Measurements from ENCODE around the gene PCDH15.

Gene PCDH15

DNA sequence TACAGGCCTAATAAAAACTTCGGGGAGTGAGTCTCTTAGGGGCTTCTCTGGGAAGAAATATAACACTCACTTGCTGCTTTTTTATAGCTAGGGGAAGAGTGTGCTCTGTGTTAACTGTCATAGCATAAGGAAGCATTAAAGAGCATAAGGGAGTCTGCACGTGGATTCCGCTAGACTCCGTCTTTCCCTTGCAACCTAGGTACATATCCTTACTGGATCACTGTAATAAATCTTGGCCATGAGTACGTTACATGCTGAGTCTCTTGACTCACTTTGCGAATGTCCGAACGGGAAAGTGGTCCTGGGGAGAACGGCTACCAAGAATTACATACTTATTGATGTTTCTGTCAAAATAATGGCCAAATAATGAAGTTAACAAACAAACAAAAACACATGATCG is 1029.3 kb downstream of the PCDH15 start:
- TF ChIP-seq, protein P1, sequence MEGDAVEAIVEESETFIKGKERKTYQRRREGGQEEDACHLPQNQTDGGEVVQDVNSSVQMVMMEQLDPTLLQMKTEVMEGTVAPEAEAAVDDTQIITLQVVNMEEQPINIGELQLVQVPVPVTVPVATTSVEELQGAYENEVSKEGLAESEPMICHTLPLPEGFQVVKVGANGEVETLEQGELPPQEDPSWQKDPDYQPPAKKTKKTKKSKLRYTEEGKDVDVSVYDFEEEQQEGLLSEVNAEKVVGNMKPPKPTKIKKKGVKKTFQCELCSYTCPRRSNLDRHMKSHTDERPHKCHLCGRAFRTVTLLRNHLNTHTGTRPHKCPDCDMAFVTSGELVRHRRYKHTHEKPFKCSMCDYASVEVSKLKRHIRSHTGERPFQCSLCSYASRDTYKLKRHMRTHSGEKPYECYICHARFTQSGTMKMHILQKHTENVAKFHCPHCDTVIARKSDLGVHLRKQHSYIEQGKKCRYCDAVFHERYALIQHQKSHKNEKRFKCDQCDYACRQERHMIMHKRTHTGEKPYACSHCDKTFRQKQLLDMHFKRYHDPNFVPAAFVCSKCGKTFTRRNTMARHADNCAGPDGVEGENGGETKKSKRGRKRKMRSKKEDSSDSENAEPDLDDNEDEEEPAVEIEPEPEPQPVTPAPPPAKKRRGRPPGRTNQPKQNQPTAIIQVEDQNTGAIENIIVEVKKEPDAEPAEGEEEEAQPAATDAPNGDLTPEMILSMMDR (IDR thresholded peaks at IDR 0.05; ENCODE audit: insufficient read depth, low read length, poor library complexity, severe bottlenecking) = no peak
- no peak for TF ChIP-seq EZH2phosphoT487 (conservative IDR thresholded peaks at IDR 0.05; ENCODE audit: low read length)
- Histone ChIP-seq H4K20me1 (ENCODE audit: low read depth, low read length) (no peaks in the 10 kb centered on the region), H3K9me2 (replicated peaks; ENCODE audit: insufficient read depth, low read length) (no peaks in the 10 kb centered on the region), H3F3A (ENCODE audit: insufficient read depth) (no peaks in the 10 kb centered on the region), H3K9me3 (ENCODE audit: insufficient read depth, low read length) (no peaks in the 10 kb centered on the region), H2AFZ (ENCODE audit: low read depth, low read length, severe bottlenecking) (no peak overlapping the region), H3K36me3 (ENCODE audit: low read length) (no peaks in the 10 kb centered on the region), H3K4me3 (ENCODE audit: insufficient read depth, low read length, poor library complexity, severe bottlenecking) (no peak overlapping the region), H3K79me2 (ENCODE audit: insufficient read depth, low read length) (no peaks in the 10 kb centered on the region), H3K9ac (ENCODE audit: low read length) (no peak overlapping the region), H3K4me2 (ENCODE audit: low read depth, low read length, poor library complexity, severe bottlenecking) (no peak overlapping the region), H3K27me3 (ENCODE audit: low read length) (no peaks in the 10 kb centered on the region), H3K27ac (ENCODE audit: low read depth, low read length) (no peak overlapping the region)

DNA sequence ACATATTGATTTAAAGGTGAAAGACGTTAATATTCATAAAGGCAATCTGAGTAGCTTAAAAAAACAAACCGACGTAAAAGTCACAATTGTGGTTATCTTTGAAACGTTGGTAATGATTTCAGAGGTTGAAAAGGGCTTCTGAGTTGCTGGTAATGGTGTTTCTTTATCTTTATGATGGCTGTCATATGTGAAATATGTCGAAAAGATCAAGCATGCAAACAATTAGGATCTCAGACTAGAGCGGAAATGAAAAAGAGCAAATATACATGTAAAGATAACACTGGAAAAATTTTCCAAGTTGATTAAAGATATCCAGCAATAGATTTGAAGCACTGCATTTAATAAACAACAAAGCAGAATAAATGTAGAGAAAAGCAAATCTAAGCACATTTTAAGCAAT is 1030.1 kb downstream of the PCDH15 start:
- H3K9ac ChIP-seq (ENCODE audit: low read length) = no peak overlapping the region
- H3K36me3 ChIP-seq (ENCODE audit: low read length) = no peaks in the 10 kb centered on the region
- no peak overlapping the region for H3K4me2 ChIP-seq (ENCODE audit: low read depth, low read length, poor library complexity, severe bottlenecking)
- H3K4me3 ChIP-seq (ENCODE audit: insufficient read depth, low read length, poor library complexity, severe bottlenecking) = no peak overlapping the region
- TF ChIP-seq, protein P1 (IDR thresholded peaks at IDR 0.05; ENCODE audit: insufficient read depth, low read length, poor library complexity, severe bottlenecking) = no peak
- no peak for TF ChIP-seq EZH2phosphoT487 (conservative IDR thresholded peaks at IDR 0.05; ENCODE audit: low read length)
- H3K27ac ChIP-seq (ENCODE audit: low read depth, low read length) = no peak overlapping the region
- H4K20me1 ChIP-seq (ENCODE audit: low read depth, low read length) = no peaks in the 10 kb centered on the region
- no peak overlapping the region for H2AFZ ChIP-seq (ENCODE audit: low read depth, low read length, severe bottlenecking)
- no peaks in the 10 kb centered on the region for H3K9me3 ChIP-seq (ENCODE audit: insufficient read depth, low read length)
- H3K9me2 ChIP-seq (replicated peaks; ENCODE audit: insufficient read depth, low read length) = no peaks in the 10 kb centered on the region
- no peaks in the 10 kb centered on the region for H3F3A ChIP-seq (ENCODE audit: insufficient read depth)
- H3K27me3 ChIP-seq (ENCODE audit: low read length) = no peaks in the 10 kb centered on the region
- H3K79me2 ChIP-seq (ENCODE audit: insufficient read depth, low read length) = no peaks in the 10 kb centered on the region

DNA sequence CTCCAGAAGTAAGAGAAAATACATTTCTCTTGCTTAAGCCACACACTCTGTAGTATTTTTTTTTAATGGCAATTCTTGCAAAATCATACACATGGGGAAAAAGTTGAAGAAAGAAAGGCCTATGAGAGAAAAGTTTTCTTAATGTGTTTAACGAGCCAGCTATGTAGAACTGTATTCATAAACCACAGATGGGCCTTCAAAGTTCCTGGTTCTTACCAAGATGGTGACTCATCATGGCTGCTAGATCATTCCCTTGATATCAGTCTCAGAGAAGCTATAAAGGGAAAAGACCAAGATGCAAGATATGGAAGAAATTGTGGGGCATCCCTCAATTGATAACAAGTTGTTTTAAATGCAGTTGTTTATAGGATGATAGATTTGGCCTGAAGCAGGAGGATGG is 1035.7 kb downstream of the PCDH15 start:
- TF ChIP-seq, protein P1 (IDR thresholded peaks at IDR 0.05; ENCODE audit: insufficient read depth, low read length, poor library complexity, severe bottlenecking) = no peak
- TF ChIP-seq EZH2phosphoT487 (conservative IDR thresholded peaks at IDR 0.05; ENCODE audit: low read length) = no peak
- Histone ChIP-seq H3K4me2 (ENCODE audit: low read depth, low read length, poor library complexity, severe bottlenecking) (no peak overlapping the region), H3K36me3 (ENCODE audit: low read length) (no peaks in the 10 kb centered on the region), H2AFZ (ENCODE audit: low read depth, low read length, severe bottlenecking) (no peak overlapping the region), H3K27me3 (ENCODE audit: low read length) (no peaks in the 10 kb centered on the region), H3K79me2 (ENCODE audit: insufficient read depth, low read length) (no peaks in the 10 kb centered on the region), H3F3A (ENCODE audit: insufficient read depth) (no peaks in the 10 kb centered on the region), H4K20me1 (ENCODE audit: low read depth, low read length) (no peaks in the 10 kb centered on the region), H3K4me3 (ENCODE audit: insufficient read depth, low read length, poor library complexity, severe bottlenecking) (no peak overlapping the region), H3K9me2 (replicated peaks; ENCODE audit: insufficient read depth, low read length) (no peaks in the 10 kb centered on the region), H3K9me3 (ENCODE audit: insufficient read depth, low read length) (no peaks in the 10 kb centered on the region), H3K9ac (ENCODE audit: low read length) (no peak overlapping the region), H3K27ac (ENCODE audit: low read depth, low read length) (no peak overlapping the region)
